ENCODE data around the gene CDH10. TPM values are rescaled to one million over a fixed set of nuclear protein-coding genes. Genes with fewer than 3 reads are reported as not detected.

The CDH10 gene
- total and polyA plus RNA-seq, 2 donors from 2014 or later: 0.13 to 0.17 TPM

GRCh38 chr5:24606971-24607370, 37.8 kb downstream of the CDH10 start:
- DNase-seq (peak in 2 of 5 donors; percentile 36 to 43), FAIRE-seq (no peak)
- intact Hi-C loops (cut with DNase I): no loop called here
- Histone ChIP-seq H3K27me3 (ENCODE audit: control insufficient read depth, insufficient read depth, low read length) (no peaks in the 10 kb centered on the region), H3K4me1 (ENCODE audit: control insufficient read depth in 2 of 3, insufficient read depth in 2 of 3, low read depth in 1 of 3, low read length in 3 of 3) (no peaks in the 10 kb centered on the region), H3K27ac (ENCODE audit: low read depth in 2 of 2, low read length in 2 of 2) (no peak overlapping the region), H3K36me3 (ENCODE audit: control insufficient read depth in 2 of 3, insufficient read depth in 3 of 3, low read length in 3 of 3) (no peaks in the 10 kb centered on the region), H3K4me3 (ENCODE audit: low read length in 3 of 3) (no peak overlapping the region), H3K9ac (ENCODE audit: low read length in 3 of 3) (no peak overlapping the region), H3K9me3 (ENCODE audit: control insufficient read depth in 2 of 3, insufficient read depth in 1 of 3, low read length in 3 of 3) (no peaks in the 10 kb centered on the region)
- TF ChIP-seq CTCF (IDR thresholded peaks at IDR 0.05; ENCODE audit: borderline replicate concordance, extremely low read depth, insufficient read depth): no peak

- no peak for FAIRE-seq
- intact Hi-C loops (cut with DNase I): no loop called here
Measured at GRCh38 chr5:24602188-24602587, 42.6 kb downstream of the CDH10 start.

GRCh38 chr5:24598956-24599355, 45.8 kb downstream of the CDH10 start:
- H3K27ac ChIP-seq (ENCODE audit: low read depth in 2 of 2, low read length in 2 of 2): no peak overlapping the region
- no peaks in the 10 kb centered on the region for H3K4me1 ChIP-seq (ENCODE audit: control insufficient read depth in 2 of 3, insufficient read depth in 2 of 3, low read depth in 1 of 3, low read length in 3 of 3)
- H3K9me3 ChIP-seq (ENCODE audit: control insufficient read depth in 2 of 3, insufficient read depth in 1 of 3, low read length in 3 of 3): no peaks in the 10 kb centered on the region
- intact Hi-C loops (cut with DNase I): no loop called here
- H3K9ac ChIP-seq (ENCODE audit: low read length in 3 of 3): no peak overlapping the region
- FAIRE-seq (no peak), DNase-seq (peak in 2 of 5 donors; percentile 55 to 56)
- no peak overlapping the region for H3K4me3 ChIP-seq (ENCODE audit: low read length in 3 of 3)
- H3K36me3 ChIP-seq (ENCODE audit: control insufficient read depth in 2 of 3, insufficient read depth in 3 of 3, low read length in 3 of 3): no peaks in the 10 kb centered on the region
- H3K27me3 ChIP-seq (ENCODE audit: control insufficient read depth, insufficient read depth, low read length): no peaks in the 10 kb centered on the region
- no peak for TF ChIP-seq CTCF (IDR thresholded peaks at IDR 0.05; ENCODE audit: borderline replicate concordance, extremely low read depth, insufficient read depth)

More at GRCh38 chr5:24602188-24602587, 42.6 kb downstream of the CDH10 start:
- no peak for DNase-seq
- H3K27ac ChIP-seq (ENCODE audit: low read depth in 2 of 2, low read length in 2 of 2): no peak overlapping the region
- H3K9ac ChIP-seq (ENCODE audit: low read length in 3 of 3): no peak overlapping the region
- H3K9me3 ChIP-seq (ENCODE audit: control insufficient read depth in 2 of 3, insufficient read depth in 1 of 3, low read length in 3 of 3): no peaks in the 10 kb centered on the region
- H3K4me1 ChIP-seq (ENCODE audit: control insufficient read depth in 2 of 3, insufficient read depth in 2 of 3, low read depth in 1 of 3, low read length in 3 of 3): no peaks in the 10 kb centered on the region
- no peaks in the 10 kb centered on the region for H3K27me3 ChIP-seq (ENCODE audit: control insufficient read depth, insufficient read depth, low read length)
- no peak overlapping the region for H3K4me3 ChIP-seq (ENCODE audit: low read length in 3 of 3)
- no peak for TF ChIP-seq CTCF (IDR thresholded peaks at IDR 0.05; ENCODE audit: borderline replicate concordance, extremely low read depth, insufficient read depth)
- no peaks in the 10 kb centered on the region for H3K36me3 ChIP-seq (ENCODE audit: control insufficient read depth in 2 of 3, insufficient read depth in 3 of 3, low read length in 3 of 3)

GRCh38 chr5:24595329-24595728, 49.4 kb downstream of the CDH10 start:
- Histone ChIP-seq H3K36me3 (ENCODE audit: control insufficient read depth in 2 of 3, insufficient read depth in 3 of 3, low read length in 3 of 3) (no peaks in the 10 kb centered on the region), H3K27ac (ENCODE audit: low read depth in 2 of 2, low read length in 2 of 2) (no peak overlapping the region), H3K27me3 (ENCODE audit: control insufficient read depth, insufficient read depth, low read length) (no peaks in the 10 kb centered on the region), H3K4me3 (ENCODE audit: low read length in 3 of 3) (no peak overlapping the region), H3K4me1 (ENCODE audit: control insufficient read depth in 2 of 3, insufficient read depth in 2 of 3, low read depth in 1 of 3, low read length in 3 of 3) (no peaks in the 10 kb centered on the region), H3K9me3 (ENCODE audit: control insufficient read depth in 2 of 3, insufficient read depth in 1 of 3, low read length in 3 of 3) (no peaks in the 10 kb centered on the region), H3K9ac (ENCODE audit: low read length in 3 of 3) (no peak overlapping the region)
- DNase-seq (peak in 2 of 5 donors; percentile 14 to 19), FAIRE-seq (no peak)
- intact Hi-C loops (cut with DNase I): no loop called here
- TF ChIP-seq CTCF (IDR thresholded peaks at IDR 0.05; ENCODE audit: borderline replicate concordance, extremely low read depth, insufficient read depth): no peak

Measured in kidney (tissue), 14 donors.